Activated naive CD8-positive, alpha-beta T cell treated with anti-CD3 and anti-CD28 coated beads, Interleukin-2, amount 50 U/mL, for 24 hours (primary cell): ENCODE data around the gene TMEM184A.

ENCODE experiments used
- ATAC-seq: fragments of 150-1000 bp; cut with Tn5 transposase; one replicate; pipeline ENCODE4 v1.10.0; 2021
- DNase-seq: peaks from one replicate; pipeline ENCODE4 v3.0.0; 2021
- H3K27ac Mint-ChIP-seq: one replicate; pipeline ENCODE4 v1.8.0; 2021; ENCODE audit warnings: mild to moderate bottlenecking, mixed read lengths
- H3K27me3 Mint-ChIP-seq: one replicate; pipeline ENCODE4 v1.8.0; 2021; ENCODE audit warnings: mixed read lengths
- H3K36me3 Mint-ChIP-seq: one replicate; pipeline ENCODE4 v1.8.0; 2021; ENCODE audit warnings: low read depth, mixed read lengths
- H3K4me1 Mint-ChIP-seq: one replicate; pipeline ENCODE4 v1.8.0; 2021; ENCODE audit warnings: mixed read lengths
- H3K4me3 Mint-ChIP-seq: one replicate; pipeline ENCODE4 v1.8.0; 2021; ENCODE audit warnings: mild to moderate bottlenecking, moderate library complexity, mixed read lengths
- H3K9me3 Mint-ChIP-seq: one replicate; pipeline ENCODE4 v1.8.0; 2021; ENCODE audit warnings: mixed read lengths

TMEM184A gene

GRCh38 chr7:1566687-1567048 lies 10.7 kb upstream of the TMEM184A start:
- ATAC-seq (no peak), DNase-seq (no peak)
- peaks cover 28% of the 10 kb centered on the region for H3K36me3 Mint-ChIP-seq
- no peak overlapping the region for H3K27ac Mint-ChIP-seq
- peaks cover 30% of the 10 kb centered on the region for H3K4me1 Mint-ChIP-seq
- no peaks in the 10 kb centered on the region for H3K27me3 Mint-ChIP-seq
- no peaks in the 10 kb centered on the region for H3K9me3 Mint-ChIP-seq
- H3K4me3 Mint-ChIP-seq = no peak overlapping the region

GRCh38 chr7:1564603-1565022 lies 8.6 kb upstream of the TMEM184A start:
- DNase-seq (no peak), ATAC-seq (no peak)
- Mint-ChIP-seq H3K27me3 (no peaks in the 10 kb centered on the region), H3K9me3 (no peaks in the 10 kb centered on the region), H3K4me1 (peaks cover 21% of the 10 kb centered on the region), H3K27ac (no peak overlapping the region), H3K36me3 (peaks cover 28% of the 10 kb centered on the region), H3K4me3 (no peak overlapping the region)

GRCh38 chr7:1563981-1564602 lies 8.1 kb upstream of the TMEM184A start:
- Mint-ChIP-seq H3K27ac (no peak overlapping the region), H3K4me3 (no peak overlapping the region), H3K36me3 (peaks cover 26% of the 10 kb centered on the region), H3K4me1 (peaks cover 19% of the 10 kb centered on the region), H3K27me3 (no peaks in the 10 kb centered on the region), H3K9me3 (no peaks in the 10 kb centered on the region)
- DNase-seq = no peak
- no peak for ATAC-seq

GRCh38 chr7:1562597-1563051 lies 6.6 kb upstream of the TMEM184A start:
- no peaks in the 10 kb centered on the region for H3K9me3 Mint-ChIP-seq
- H3K4me3 Mint-ChIP-seq = no peak overlapping the region
- H3K4me1 Mint-ChIP-seq = peaks cover 7% of the 10 kb centered on the region
- H3K27me3 Mint-ChIP-seq = no peaks in the 10 kb centered on the region
- ATAC-seq (no peak), DNase-seq (no peak)
- H3K36me3 Mint-ChIP-seq = peaks cover 16% of the 10 kb centered on the region
- no peak overlapping the region for H3K27ac Mint-ChIP-seq

GRCh38 chr7:1562116-1562515 lies 6.1 kb upstream of the TMEM184A start:
- no peaks in the 10 kb centered on the region for H3K27me3 Mint-ChIP-seq
- no peak overlapping the region for H3K4me3 Mint-ChIP-seq
- peaks cover 11% of the 10 kb centered on the region for H3K36me3 Mint-ChIP-seq
- H3K9me3 Mint-ChIP-seq = no peaks in the 10 kb centered on the region
- H3K27ac Mint-ChIP-seq = no peak overlapping the region
- ATAC-seq (no peak), DNase-seq (no peak)
- H3K4me1 Mint-ChIP-seq = peaks cover 3% of the 10 kb centered on the region

- H3K4me3 Mint-ChIP-seq = no peak overlapping the region
- peaks cover 7% of the 10 kb centered on the region for H3K36me3 Mint-ChIP-seq
- ATAC-seq (no peak), DNase-seq (no peak)
- no peak overlapping the region for H3K27ac Mint-ChIP-seq
- no peaks in the 10 kb centered on the region for H3K9me3 Mint-ChIP-seq
- H3K27me3 Mint-ChIP-seq = no peaks in the 10 kb centered on the region
- H3K4me1 Mint-ChIP-seq = no peaks in the 10 kb centered on the region
Observed at GRCh38 chr7:1561036-1561940, 5.3 kb upstream of the TMEM184A start.

GRCh38 chr7:1560620-1561031 lies 4.6 kb upstream of the TMEM184A start:
- no peak for DNase-seq
- H3K27ac Mint-ChIP-seq = no peak overlapping the region
- ATAC-seq = no peak

GRCh38 chr7:1559626-1560590 lies 3.9 kb upstream of the TMEM184A start:
- H3K9me3 Mint-ChIP-seq = no peaks in the 10 kb centered on the region
- H3K4me3 Mint-ChIP-seq = no peak overlapping the region
- H3K27me3 Mint-ChIP-seq = no peaks in the 10 kb centered on the region
- no peak overlapping the region for H3K27ac Mint-ChIP-seq
- H3K4me1 Mint-ChIP-seq = no peaks in the 10 kb centered on the region
- no peaks in the 10 kb centered on the region for H3K36me3 Mint-ChIP-seq
- DNase-seq (no peak), ATAC-seq (no peak)

More at GRCh38 chr7:1560620-1561031, 4.6 kb upstream of the TMEM184A start:
- H3K27me3 Mint-ChIP-seq = no peaks in the 10 kb centered on the region
- peaks cover 6% of the 10 kb centered on the region for H3K36me3 Mint-ChIP-seq
- no peak overlapping the region for H3K4me3 Mint-ChIP-seq
- no peaks in the 10 kb centered on the region for H3K9me3 Mint-ChIP-seq
- no peaks in the 10 kb centered on the region for H3K4me1 Mint-ChIP-seq

GRCh38 chr7:1558841-1559625 lies 3.0 kb upstream of the TMEM184A start:
- no peak for DNase-seq
- H3K36me3 Mint-ChIP-seq = no peaks in the 10 kb centered on the region
- H3K4me1 Mint-ChIP-seq = no peaks in the 10 kb centered on the region
- no peak for ATAC-seq
- H3K27me3 Mint-ChIP-seq = no peaks in the 10 kb centered on the region
- H3K27ac Mint-ChIP-seq = no peak overlapping the region
- no peak overlapping the region for H3K4me3 Mint-ChIP-seq
- H3K9me3 Mint-ChIP-seq = no peaks in the 10 kb centered on the region

- H3K36me3 Mint-ChIP-seq = no peaks in the 10 kb centered on the region
- DNase-seq = no peak
- H3K4me1 Mint-ChIP-seq = no peaks in the 10 kb centered on the region
- H3K4me3 Mint-ChIP-seq = no peak overlapping the region
- H3K9me3 Mint-ChIP-seq = no peaks in the 10 kb centered on the region
- no peak for ATAC-seq
- no peaks in the 10 kb centered on the region for H3K27me3 Mint-ChIP-seq
- H3K27ac Mint-ChIP-seq = no peak overlapping the region
Observed at GRCh38 chr7:1558181-1558811, 2.3 kb upstream of the TMEM184A start.

- Mint-ChIP-seq H3K27ac (no peak overlapping the region), H3K27me3 (no peaks in the 10 kb centered on the region), H3K9me3 (no peaks in the 10 kb centered on the region), H3K4me3 (no peak overlapping the region), H3K4me1 (no peaks in the 10 kb centered on the region), H3K36me3 (no peaks in the 10 kb centered on the region)
- no peak for ATAC-seq
- no peak for DNase-seq
Observed at GRCh38 chr7:1557771-1558170, 1.8 kb upstream of the TMEM184A start.

- Mint-ChIP-seq H3K4me3 (no peak overlapping the region), H3K36me3 (no peaks in the 10 kb centered on the region), H3K9me3 (no peaks in the 10 kb centered on the region), H3K27ac (no peak overlapping the region), H3K4me1 (no peaks in the 10 kb centered on the region), H3K27me3 (no peaks in the 10 kb centered on the region)
- DNase-seq = no peak
- ATAC-seq = no peak
Observed at GRCh38 chr7:1557006-1557405, 1.0 kb upstream of the TMEM184A start.

GRCh38 chr7:1555046-1555812 lies 776 bp downstream of the TMEM184A start:
- no peak for DNase-seq

More at GRCh38 chr7:1555046-1555812, 776 bp downstream of the TMEM184A start:
- no peak for ATAC-seq
- H3K27ac Mint-ChIP-seq = no peak overlapping the region
- H3K27me3 Mint-ChIP-seq = no peaks in the 10 kb centered on the region
- H3K4me1 Mint-ChIP-seq = no peaks in the 10 kb centered on the region
- H3K36me3 Mint-ChIP-seq = no peaks in the 10 kb centered on the region
- H3K9me3 Mint-ChIP-seq = no peaks in the 10 kb centered on the region
- no peak overlapping the region for H3K4me3 Mint-ChIP-seq
